Karpas-422 (cell line): ENCODE measurements around the gene RELA. TPM values are rescaled to one million over a fixed set of nuclear protein-coding genes. Genes with fewer than 3 reads are reported as not detected.
"Not testable (repeated sequence)": the region's sequence is repeated elsewhere in the genome, so short reads cannot be mapped to it uniquely, and the experiment has no call there.

ENCODE experiments used
- DNase-seq: peaks from one replicate; pipeline ENCODE4 v3.0.0-alpha.2; 2015
- H2AFZ ChIP-seq: fragments of 200-600 bp; sonication (generic); 2 replicates; pipeline ENCODE4 v1.6.1; 2014; ENCODE audit warnings: antibody characterized with exemption, low read length, mixed read lengths
- H3K27ac ChIP-seq: fragments of 200-600 bp; sonication (generic); 2 replicates; pipeline ENCODE4 v1.5.1; 2014; ENCODE audit warnings: mild to moderate bottlenecking, low read length, moderate library complexity
- H3K27me3 ChIP-seq: fragments of 200-600 bp; sonication (generic); 2 replicates; pipeline ENCODE4 v1.6.1; 2014; ENCODE audit warnings: low read length, mixed read lengths
- H3K36me3 ChIP-seq: fragments of 200-600 bp; sonication (generic); 2 replicates; pipeline ENCODE4 v1.6.1; 2014; ENCODE audit warnings: low read length, mixed read lengths; ENCODE audit not compliant: insufficient read depth
- H3K4me1 ChIP-seq: fragments of 200-600 bp; sonication (generic); 2 replicates; pipeline ENCODE4 v1.6.1; 2014; ENCODE audit warnings: mild to moderate bottlenecking, low read length, mixed read lengths
- H3K4me2 ChIP-seq: fragments of 200-600 bp; sonication (generic); 2 replicates; pipeline ENCODE4 v1.6.1; 2014; ENCODE audit warnings: low read length, low read depth, mild to moderate bottlenecking; ENCODE audit not compliant: poor library complexity, severe bottlenecking
- H3K4me3 ChIP-seq: fragments of 200-600 bp; sonication (generic); 2 replicates; pipeline ENCODE4 v1.5.1; 2014; ENCODE audit warnings: mild to moderate bottlenecking, antibody characterized with exemption, low read length, mixed read lengths
- H3K79me2 ChIP-seq: fragments of 200-600 bp; sonication (generic); 2 replicates; pipeline ENCODE4 v1.6.1; 2014; ENCODE audit warnings: mild to moderate bottlenecking, low read length, mixed read lengths
- H3K9ac ChIP-seq: fragments of 200-600 bp; sonication (generic); 2 replicates; pipeline ENCODE4 v1.6.0; 2014; ENCODE audit warnings: low read length
- H3K9me2 ChIP-seq: fragments of 200-600 bp; sonication (generic), shearing (Covaris generic); replicated peaks from 2 replicates; pipeline ENCODE4 v1.6.0; 2014; ENCODE audit warnings: mild to moderate bottlenecking, low read length, moderate library complexity; ENCODE audit not compliant: insufficient read depth
- H3K9me3 ChIP-seq: fragments of 300-700, 200-600 bp; sonication (generic); 2 replicates; pipeline ENCODE4 v1.6.1; 2014; ENCODE audit warnings: low read length, mixed read lengths
- H4K20me1 ChIP-seq: fragments of 200-600 bp; sonication (generic); 2 replicates; pipeline ENCODE4 v1.6.1; 2014; ENCODE audit warnings: mild to moderate bottlenecking, antibody characterized with exemption, low read length, low read depth; ENCODE audit not compliant: insufficient read depth
- total RNA-seq: library from RNA; depleted of rRNA; stranded (reverse); fragments of >200 nt; shearing (Covaris generic); gene quantifications from 2 replicates; pipeline ENCODE4 v1.2.3, GENCODE V29; 2014; ENCODE audit warnings: low replicate concordance

The RELA gene
- total RNA-seq, 1 experiment from 2014 or later = 44.0 TPM

GRCh38 chr11:65685981-65686380, 23.3 kb upstream of the RELA start:
- Histone ChIP-seq H3K79me2 (no peaks in the 10 kb centered on the region), H3K9me2 (no peaks in the 10 kb centered on the region), H4K20me1 (no peaks in the 10 kb centered on the region), H3K27ac (no peak overlapping the region), H3K9me3 (no peaks in the 10 kb centered on the region), H3K9ac (no peak overlapping the region), H3K4me2 (no peak overlapping the region), H3K4me1 (no peaks in the 10 kb centered on the region), H3K36me3 (no peaks in the 10 kb centered on the region), H2AFZ (no peak overlapping the region), H3K27me3 (no peaks in the 10 kb centered on the region), H3K4me3 (no peak overlapping the region)
- DNase-seq = no peak

DNA sequence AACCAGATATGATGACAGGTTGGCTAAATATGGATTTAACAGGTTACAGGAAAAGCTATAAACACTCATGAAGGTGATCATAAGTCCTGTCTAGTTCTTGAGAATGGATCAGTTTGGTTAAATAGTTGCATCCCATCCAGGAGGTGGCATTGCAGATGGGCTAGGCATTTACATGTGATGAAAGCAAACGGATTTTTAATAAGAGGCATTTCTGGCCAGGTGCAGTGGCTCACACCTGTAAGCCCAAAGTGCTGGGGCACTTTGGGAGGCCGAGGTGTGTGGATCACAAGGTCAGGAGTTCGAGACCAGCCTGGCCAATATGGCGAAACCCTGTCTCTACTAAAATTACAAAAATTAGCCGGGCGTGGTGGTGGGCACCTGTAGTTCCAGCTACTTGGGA, 20.8 kb upstream of the RELA start:
- not testable (repeated sequence) for H3K36me3 ChIP-seq, H3K9me2 ChIP-seq, H4K20me1 ChIP-seq, H3K4me3 ChIP-seq, H3K4me1 ChIP-seq, H3K27me3 ChIP-seq, H3K79me2 ChIP-seq, H2AFZ ChIP-seq, H3K9me3 ChIP-seq, H3K27ac ChIP-seq, H3K4me2 ChIP-seq, H3K9ac ChIP-seq, DNase-seq

DNA sequence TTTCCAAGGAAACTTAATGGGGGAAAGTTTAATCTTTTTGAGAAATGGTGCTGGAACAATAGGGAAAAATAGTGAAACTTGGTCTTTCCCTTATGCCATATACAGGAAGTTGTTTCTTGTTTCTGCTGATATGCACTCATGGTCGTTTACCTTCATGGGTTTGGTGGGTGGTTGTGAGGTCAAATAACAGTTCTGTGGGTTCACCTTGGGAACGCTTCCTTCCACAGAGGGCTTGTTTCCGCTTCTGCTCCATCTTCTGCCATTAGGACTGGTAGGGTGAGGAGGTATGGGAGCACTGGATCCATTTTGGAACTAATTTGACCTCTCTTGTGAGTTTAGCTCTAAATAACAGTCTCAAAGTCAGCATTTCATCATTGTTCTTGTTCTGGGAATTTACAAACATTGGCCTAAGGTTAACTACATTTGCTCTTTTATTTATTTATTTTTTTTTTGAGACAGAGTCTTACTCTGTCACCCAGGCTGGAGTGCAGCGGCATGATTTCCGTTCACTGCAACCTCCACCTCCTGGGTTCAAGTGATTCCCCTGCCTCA, 17.6 kb upstream of the RELA start:
- Histone ChIP-seq H3K9me2 (no peaks in the 10 kb centered on the region), H2AFZ (no peak overlapping the region), H3K9me3 (no peaks in the 10 kb centered on the region), H3K36me3 (no peaks in the 10 kb centered on the region), H4K20me1 (no peaks in the 10 kb centered on the region), H3K79me2 (no peaks in the 10 kb centered on the region), H3K27ac (no peak overlapping the region), H3K27me3 (no peaks in the 10 kb centered on the region), H3K4me3 (no peak overlapping the region), H3K9ac (no peak overlapping the region), H3K4me2 (no peak overlapping the region), H3K4me1 (no peaks in the 10 kb centered on the region)
- DNase-seq = no peak

DNA sequence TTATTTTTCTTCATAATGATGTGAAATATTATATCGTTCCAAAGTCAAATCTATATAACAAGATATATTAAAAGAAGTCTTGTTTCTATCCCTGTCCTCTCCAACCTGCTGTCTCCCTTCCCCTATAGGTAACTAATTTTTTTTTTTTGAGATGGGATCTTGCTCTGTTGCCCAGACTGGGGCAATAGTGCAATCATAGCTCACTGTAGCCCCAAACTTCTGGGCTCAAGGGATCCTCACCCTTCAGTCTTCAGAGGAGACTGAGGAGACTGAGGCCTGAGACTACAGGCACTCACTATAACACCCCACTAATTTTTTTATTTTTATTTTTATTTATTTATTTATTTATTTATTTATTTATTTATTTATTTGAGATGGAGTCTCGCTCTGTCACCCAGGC, 10.3 kb upstream of the RELA start:
- no peak overlapping the region for H3K4me3 ChIP-seq
- H3K9me2 ChIP-seq = no peaks in the 10 kb centered on the region
- no peaks in the 10 kb centered on the region for H4K20me1 ChIP-seq
- no peak overlapping the region for H3K27ac ChIP-seq
- H3K4me2 ChIP-seq = no peak overlapping the region
- DNase-seq = no peak
- H2AFZ ChIP-seq = no peak overlapping the region
- no peak overlapping the region for H3K9ac ChIP-seq
- H3K79me2 ChIP-seq = no peaks in the 10 kb centered on the region
- H3K4me1 ChIP-seq = no peaks in the 10 kb centered on the region
- H3K9me3 ChIP-seq = no peaks in the 10 kb centered on the region
- H3K27me3 ChIP-seq = no peaks in the 10 kb centered on the region
- no peaks in the 10 kb centered on the region for H3K36me3 ChIP-seq

- H4K20me1 ChIP-seq = no peaks in the 10 kb centered on the region
- H3K27ac ChIP-seq = no peak overlapping the region
- no peaks in the 10 kb centered on the region for H3K27me3 ChIP-seq
- no peak overlapping the region for H3K9ac ChIP-seq
- no peaks in the 10 kb centered on the region for H3K36me3 ChIP-seq
- H3K4me2 ChIP-seq = no peak overlapping the region
- H2AFZ ChIP-seq = no peak overlapping the region
- no peak overlapping the region for H3K4me3 ChIP-seq
- DNase-seq = no peak
- no peaks in the 10 kb centered on the region for H3K9me3 ChIP-seq
- H3K4me1 ChIP-seq = no peaks in the 10 kb centered on the region
- H3K9me2 ChIP-seq = no peaks in the 10 kb centered on the region
- H3K79me2 ChIP-seq = no peaks in the 10 kb centered on the region
Observed at GRCh38 chr11:65672180-65672860, 9.6 kb upstream of the RELA start.

- peak overlapping the region; percentile 87 for H3K27ac ChIP-seq
- no peaks in the 10 kb centered on the region for H3K9me3 ChIP-seq
- H3K4me1 ChIP-seq = peaks cover 18% of the 10 kb centered on the region
- DNase-seq = peak; percentile 63
- H3K9me2 ChIP-seq = no peaks in the 10 kb centered on the region
- peak overlapping the region; percentile 100 for H3K4me3 ChIP-seq
- H3K36me3 ChIP-seq = peaks cover 18% of the 10 kb centered on the region
- peak overlapping the region; percentile 89 for H2AFZ ChIP-seq
- H4K20me1 ChIP-seq = peaks cover 19% of the 10 kb centered on the region
- H3K79me2 ChIP-seq = peaks cover 22% of the 10 kb centered on the region
- H3K27me3 ChIP-seq = no peaks in the 10 kb centered on the region
- H3K9ac ChIP-seq = peak overlapping the region; percentile 93
- H3K4me2 ChIP-seq = peak overlapping the region; percentile 96
Observed at GRCh38 chr11:65663639-65664200, 1.0 kb upstream of the RELA start.

GRCh38 chr11:65662247-65662798, 393 bp downstream of the RELA start:
- Histone ChIP-seq H3K27ac (peak overlapping the region; percentile 58), H3K27me3 (no peaks in the 10 kb centered on the region), H3K36me3 (peaks cover 26% of the 10 kb centered on the region), H2AFZ (no peak overlapping the region), H3K79me2 (peaks cover 22% of the 10 kb centered on the region), H3K4me3 (peak overlapping the region; percentile 100), H3K9me2 (no peaks in the 10 kb centered on the region), H4K20me1 (peaks cover 20% of the 10 kb centered on the region), H3K4me1 (peaks cover 18% of the 10 kb centered on the region), H3K9me3 (no peaks in the 10 kb centered on the region), H3K4me2 (peak overlapping the region; percentile 92), H3K9ac (peak overlapping the region; percentile 99)
- DNase-seq = no peak

DNA sequence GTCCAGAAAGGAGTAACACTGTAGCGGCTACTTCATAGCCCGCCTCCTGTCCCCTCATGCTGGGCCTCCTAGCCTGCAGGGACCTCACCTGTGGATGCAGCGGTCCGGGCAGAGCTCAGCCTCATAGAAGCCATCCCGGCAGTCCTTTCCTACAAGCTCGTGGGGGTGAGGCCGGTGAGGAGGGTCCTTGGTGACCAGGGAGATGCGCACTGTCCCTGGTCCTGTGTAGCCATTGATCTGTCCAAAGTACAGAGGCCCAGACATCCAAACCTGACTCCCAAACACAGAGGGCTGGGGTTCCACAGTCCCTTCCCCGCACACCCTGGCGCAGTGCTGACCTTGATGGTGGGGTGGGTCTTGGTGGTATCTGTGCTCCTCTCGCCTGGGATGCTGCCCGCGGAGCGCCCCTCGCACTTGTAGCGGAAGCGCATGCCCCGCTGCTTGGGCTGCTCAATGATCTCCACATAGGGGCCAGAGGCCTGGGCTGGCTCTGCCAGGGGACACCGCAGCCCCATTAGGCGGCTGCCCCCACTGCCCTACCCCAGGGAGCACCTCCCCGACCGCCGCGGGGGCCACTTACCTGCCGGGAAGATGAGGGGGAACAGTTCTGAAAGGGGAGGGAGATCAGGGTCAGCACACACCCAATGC, 993 bp downstream of the RELA start:
- H4K20me1 ChIP-seq = peaks cover 20% of the 10 kb centered on the region
- H3K9me3 ChIP-seq = no peaks in the 10 kb centered on the region
- H3K4me1 ChIP-seq = peaks cover 18% of the 10 kb centered on the region
- no peaks in the 10 kb centered on the region for H3K27me3 ChIP-seq
- H3K27ac ChIP-seq = peak overlapping the region; percentile 58
- H3K36me3 ChIP-seq = peaks cover 30% of the 10 kb centered on the region
- H3K9me2 ChIP-seq = no peaks in the 10 kb centered on the region
- peak overlapping the region; percentile 100 for H3K4me3 ChIP-seq
- peaks cover 22% of the 10 kb centered on the region for H3K79me2 ChIP-seq
- DNase-seq = no peak
- H3K4me2 ChIP-seq = peak overlapping the region; percentile 92
- H3K9ac ChIP-seq = peak overlapping the region; percentile 99
- no peak overlapping the region for H2AFZ ChIP-seq
